Vagina (tissue), 2 donors: ENCODE data around the gene FBXW11.

Source experiments
- POLR2AphosphoS5 ChIP-seq, 2 donors: sonication (generic); formaldehyde crosslinking; IDR thresholded peaks; one replicate each; pipeline ENCODE4 v1.9.0; 2017; ENCODE audit warnings: antibody characterized with exemption in 2 of 2, mild to moderate bottlenecking in 2 of 2, low read depth in 1 of 2; ENCODE audit not compliant: insufficient read depth in 1 of 2
- TF ChIP-seq, protein P1 (sequence below), 3 experiments: fragments of 450-650 bp in 2 of 3; fragments of 200-600 bp in 1 of 3; sonication (generic) in 1 of 3; IDR thresholded peaks; one replicate each; pipeline ENCODE4 v1.5.1; 2017 to 2019; ENCODE audit warnings: antibody characterized with exemption in 3 of 3, mild to moderate bottlenecking in 2 of 3, moderate library complexity in 2 of 3

DNA sequence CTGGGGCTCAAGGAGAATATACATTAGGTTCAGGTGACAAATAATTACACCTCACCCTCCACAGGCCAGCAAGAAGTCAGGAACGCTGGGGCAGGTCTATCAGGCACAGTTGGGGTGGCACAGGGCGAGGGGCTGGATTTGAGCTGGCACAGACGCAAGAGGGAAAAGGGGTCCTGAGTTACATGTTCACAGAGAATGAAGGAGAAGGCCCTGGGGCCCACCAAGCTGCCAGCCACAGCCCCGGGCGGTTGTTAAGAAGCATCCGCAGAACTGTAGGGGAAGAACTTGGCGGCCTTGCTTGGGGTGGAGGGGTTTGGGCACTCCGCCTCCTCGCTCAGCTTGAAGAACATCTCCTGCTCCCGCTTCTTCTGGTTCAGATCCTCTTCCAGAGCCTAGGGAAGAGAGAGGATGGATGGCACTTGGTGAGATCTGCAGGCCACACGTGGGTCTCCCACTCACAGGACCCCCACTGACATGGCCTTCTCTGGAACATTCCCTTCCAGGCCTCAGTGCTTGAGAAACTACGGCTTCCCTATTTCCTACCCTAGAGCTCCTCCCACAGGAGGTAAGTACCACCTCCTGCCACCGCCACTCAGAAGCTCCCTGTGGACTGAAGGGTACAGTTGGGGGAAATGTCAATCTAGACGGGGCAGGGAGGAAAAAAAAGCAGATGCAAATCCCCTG lies 38.3 kb upstream of the FBXW11 start:
- TF ChIP-seq, protein P1, sequence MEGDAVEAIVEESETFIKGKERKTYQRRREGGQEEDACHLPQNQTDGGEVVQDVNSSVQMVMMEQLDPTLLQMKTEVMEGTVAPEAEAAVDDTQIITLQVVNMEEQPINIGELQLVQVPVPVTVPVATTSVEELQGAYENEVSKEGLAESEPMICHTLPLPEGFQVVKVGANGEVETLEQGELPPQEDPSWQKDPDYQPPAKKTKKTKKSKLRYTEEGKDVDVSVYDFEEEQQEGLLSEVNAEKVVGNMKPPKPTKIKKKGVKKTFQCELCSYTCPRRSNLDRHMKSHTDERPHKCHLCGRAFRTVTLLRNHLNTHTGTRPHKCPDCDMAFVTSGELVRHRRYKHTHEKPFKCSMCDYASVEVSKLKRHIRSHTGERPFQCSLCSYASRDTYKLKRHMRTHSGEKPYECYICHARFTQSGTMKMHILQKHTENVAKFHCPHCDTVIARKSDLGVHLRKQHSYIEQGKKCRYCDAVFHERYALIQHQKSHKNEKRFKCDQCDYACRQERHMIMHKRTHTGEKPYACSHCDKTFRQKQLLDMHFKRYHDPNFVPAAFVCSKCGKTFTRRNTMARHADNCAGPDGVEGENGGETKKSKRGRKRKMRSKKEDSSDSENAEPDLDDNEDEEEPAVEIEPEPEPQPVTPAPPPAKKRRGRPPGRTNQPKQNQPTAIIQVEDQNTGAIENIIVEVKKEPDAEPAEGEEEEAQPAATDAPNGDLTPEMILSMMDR (IDR thresholded peaks at IDR 0.05): no peak
- no peak for TF ChIP-seq POLR2AphosphoS5 (IDR thresholded peaks at IDR 0.05; ENCODE audit: insufficient read depth in 1 of 2, low read depth in 1 of 2)
